NCI-H2029 treated with DMSO at 0.1 percent for 48 hours (cell line): ENCODE measurements around the gene MMD.

Experiments used
- DNase-seq: peaks from one replicate; lab custom pipeline; 2025; lab: John Stamatoyannopoulos, UW

The MMD gene

DNA sequence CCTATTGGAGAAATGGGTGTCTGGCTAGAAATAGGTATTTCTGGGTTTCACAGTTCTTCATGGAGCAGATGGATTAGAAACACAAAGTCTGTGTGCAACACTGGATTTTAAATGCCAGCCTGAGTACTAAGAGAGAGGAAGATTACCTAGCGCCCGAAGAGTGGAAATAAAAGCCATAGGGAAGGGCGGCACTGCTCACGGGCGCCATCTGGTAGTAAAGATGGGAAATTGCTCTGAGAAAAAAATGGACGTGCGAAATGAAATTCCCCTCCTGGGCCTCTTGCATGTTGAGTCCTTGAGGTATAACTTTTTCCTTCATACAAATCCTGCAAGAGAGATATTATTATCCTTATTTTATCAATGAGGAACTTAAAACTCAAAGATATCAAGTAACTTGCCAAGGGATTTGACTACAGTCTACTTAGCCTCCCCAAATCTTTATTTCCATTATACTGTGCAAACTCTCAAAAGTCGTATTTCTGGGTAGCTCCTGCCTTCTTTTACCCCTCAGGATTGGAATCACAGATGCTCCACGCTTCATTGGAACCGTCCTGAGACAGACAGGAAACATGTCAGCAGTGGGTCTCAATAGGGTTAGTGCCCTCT, 72.8 kb downstream of the MMD start:
- DNase-seq: peak; percentile 25

DNA sequence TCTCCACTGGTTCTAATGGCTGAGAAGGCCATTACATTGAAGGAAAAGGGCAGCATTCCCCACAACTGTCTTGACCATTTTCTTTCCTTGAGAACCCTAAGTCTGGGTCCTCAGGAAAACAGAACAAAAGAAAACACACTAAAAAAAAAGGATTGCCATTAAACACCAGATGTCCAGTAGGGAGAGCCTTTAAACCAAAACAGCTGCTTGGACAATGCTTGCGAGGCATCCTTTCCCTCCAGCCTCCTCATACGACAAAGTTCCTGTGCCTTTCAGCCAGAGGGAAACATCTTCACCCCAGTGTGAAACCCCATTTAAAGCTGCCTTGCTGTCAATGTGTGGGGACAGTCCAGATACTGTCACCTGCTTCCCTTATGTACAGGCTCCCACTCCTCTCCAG, 74.3 kb downstream of the MMD start:
- no peak for DNase-seq

DNA sequence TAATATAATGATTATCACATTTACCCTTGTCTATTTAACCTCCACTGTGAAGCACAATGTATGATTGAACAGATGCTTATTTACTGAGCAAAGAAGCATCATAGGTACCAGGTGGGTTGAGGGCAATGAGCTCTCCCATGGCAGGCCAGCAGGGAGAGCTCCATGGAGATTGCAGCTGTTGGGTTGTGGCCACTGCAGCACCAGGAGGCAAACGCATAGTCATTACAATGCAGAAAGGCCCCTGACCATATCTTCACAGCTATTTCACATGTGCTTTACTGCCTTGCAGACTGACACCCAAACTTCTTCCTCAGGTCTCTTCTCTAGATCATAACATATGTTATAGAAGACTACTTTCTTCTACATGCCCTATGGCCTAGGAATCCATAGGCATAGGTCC, 75.0 kb downstream of the MMD start:
- no peak for DNase-seq

DNA sequence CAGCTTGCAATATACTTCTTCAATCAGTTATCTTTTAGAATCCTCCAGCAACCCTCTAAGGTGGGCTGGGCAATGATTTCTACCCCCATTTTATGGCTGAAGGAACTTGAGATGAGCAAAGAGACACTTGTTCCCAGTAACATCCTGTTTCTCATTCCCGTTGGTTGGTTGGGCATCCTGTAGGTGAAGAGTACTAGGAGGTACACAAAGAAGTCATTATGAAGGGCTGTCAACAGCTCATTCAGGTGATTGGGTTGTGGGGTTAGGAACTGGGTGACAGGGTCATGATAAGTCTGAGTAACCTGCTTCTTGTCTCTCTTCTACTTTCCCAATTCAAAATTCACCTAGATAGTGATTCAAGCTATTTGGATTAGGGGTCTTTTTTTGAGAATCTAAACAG, 76.5 kb downstream of the MMD start:
- no peak for DNase-seq

DNA sequence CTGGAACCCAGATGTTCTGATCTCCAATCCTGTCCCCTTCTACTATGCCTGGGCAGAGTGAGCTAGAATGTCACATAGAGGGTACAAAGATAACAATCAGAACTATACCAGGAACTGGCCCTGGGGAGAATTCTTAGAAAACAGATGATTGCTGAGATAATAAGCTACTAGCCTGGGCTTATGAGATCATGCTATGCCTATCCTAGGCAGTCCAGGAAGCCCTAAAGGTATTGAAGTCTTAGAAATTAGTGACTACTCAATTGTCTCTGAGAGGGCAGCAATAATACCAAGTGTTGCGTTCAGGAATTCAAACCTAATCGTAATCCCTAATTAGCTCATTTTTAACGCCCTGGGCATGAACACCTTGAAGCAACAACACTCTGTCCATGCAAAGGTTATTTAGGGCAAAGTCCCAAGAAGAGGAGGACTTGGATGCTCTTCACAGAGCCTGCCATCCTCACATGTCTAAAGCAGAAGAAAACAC, 77.1 kb downstream of the MMD start:
- DNase-seq: no peak

DNA sequence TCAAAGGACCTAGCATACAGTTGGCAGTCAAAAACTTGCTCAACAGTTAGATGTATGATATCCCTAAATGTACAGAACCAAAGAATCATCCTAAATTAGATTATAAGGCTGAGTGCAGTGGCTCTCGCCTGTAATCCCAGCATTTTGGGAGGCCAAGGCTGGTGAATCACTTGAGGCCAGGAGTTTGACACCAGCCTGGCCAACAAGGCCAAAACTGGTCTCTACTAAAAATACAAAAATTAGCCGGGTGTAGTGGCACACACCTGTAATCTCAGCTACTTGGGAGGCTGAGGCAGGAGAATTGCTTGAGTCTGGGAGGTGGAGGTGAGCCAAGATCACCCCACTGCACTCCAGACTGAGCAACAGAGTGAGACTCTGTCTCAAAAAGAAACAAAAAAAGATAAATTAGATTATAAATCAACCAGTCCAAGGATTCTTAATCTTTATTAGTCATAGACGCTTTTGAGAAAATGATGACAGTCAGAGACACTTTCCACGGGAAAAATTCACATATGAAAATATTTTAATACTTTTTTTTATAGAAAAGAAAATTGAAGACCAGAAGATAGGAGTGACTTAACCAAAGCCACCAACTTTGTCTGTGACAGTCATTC, 77.6 kb downstream of the MMD start:
- no peak for DNase-seq

DNA sequence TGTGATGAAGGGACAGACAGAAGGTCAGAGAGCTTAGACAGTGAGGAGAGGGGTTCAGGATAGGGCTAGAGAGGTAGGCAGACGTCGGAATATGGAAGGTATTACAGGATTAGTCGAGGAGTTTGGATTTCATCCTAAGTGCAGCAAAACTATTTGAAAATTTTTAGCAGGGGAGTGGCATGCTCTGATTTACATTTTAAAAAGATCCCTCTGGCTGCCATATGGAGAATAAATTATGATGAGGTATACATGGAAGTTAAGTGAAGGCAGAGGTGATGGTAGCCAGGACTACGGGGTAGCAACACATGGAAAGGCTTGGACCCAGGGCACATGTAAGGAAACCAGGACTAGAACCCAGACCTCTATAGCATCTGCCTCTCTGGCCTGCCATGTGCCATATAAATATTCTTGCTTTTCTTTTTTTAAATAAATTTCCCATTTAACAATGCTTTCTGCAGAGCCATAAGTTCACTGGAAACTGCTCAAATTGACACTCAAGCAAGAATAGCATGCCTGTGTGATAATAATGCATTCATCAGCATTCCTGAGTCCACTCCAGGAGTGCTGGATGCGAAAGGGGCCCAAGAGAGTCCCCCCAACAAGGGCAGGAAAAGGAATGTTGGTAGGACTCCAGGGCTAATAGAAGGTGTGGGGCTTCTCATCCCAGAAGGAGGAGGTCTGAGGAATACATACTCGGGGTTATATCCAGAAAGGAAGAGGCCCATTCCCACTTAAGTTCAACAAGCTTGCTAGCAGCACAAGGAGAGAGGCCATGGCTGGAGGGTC, 78.6 kb downstream of the MMD start:
- no peak for DNase-seq
